ENCODE results near the gene NPIPB2. TPM values are rescaled to one million over a fixed set of nuclear protein-coding genes. Genes with fewer than 3 reads are reported as not detected.
A peak's percentile ranks its signal among the peaks of the same experiment; 100 is the strongest.

Gene NPIPB2
- total and polyA plus RNA-seq, 10 of the 15 experiments (the other 5 are each of a cell fraction or from before 2014, with no cell fraction given): 1.9 to 29.3 (median 10.8) TPM

GRCh38 chr16:11890231-11890965 is 51.4 kb downstream of the NPIPB2 start:
- Histone ChIP-seq H3K4me2 (ENCODE audit: control insufficient read depth, insufficient read depth) (no peak overlapping the region), H3K36me3 (ENCODE audit: control insufficient read depth in 2 of 2, insufficient read depth in 2 of 2, low read length in 1 of 2) (peaks cover 5 to 24% of the 10 kb centered on the region in 2 experiments; a peak in 3 of 4 replicates), H2AFZ (ENCODE audit: control insufficient read depth, low read depth, low read length) (no peak overlapping the region), H3K27ac (ENCODE audit: control insufficient read depth, insufficient read depth) (no peak overlapping the region), H3K9ac (ENCODE audit: control insufficient read depth, insufficient read depth, low read length) (no peak overlapping the region), H3K27me3 (replicated peaks in 1 of 2; ENCODE audit: control insufficient read depth in 2 of 2, insufficient read depth in 2 of 2, low read length in 1 of 2) (no peaks in the 10 kb centered on the region), H3K9me3 (replicated peaks; ENCODE audit: control insufficient read depth, insufficient read depth, low read length) (no peaks in the 10 kb centered on the region), H3K4me3 (no peak overlapping the region), H4K20me1 (ENCODE audit: control insufficient read depth, insufficient read depth) (no peaks in the 10 kb centered on the region), H3K79me2 (ENCODE audit: control insufficient read depth, insufficient read depth, low read length) (no peaks in the 10 kb centered on the region), H3K4me1 (ENCODE audit: control insufficient read depth, insufficient read depth, low read length) (no peaks in the 10 kb centered on the region)
- no peak for DNase-seq (ENCODE audit: low read depth, low spot score)
- BruUV-seq (replicated peaks): TSS peak; percentile 62
- ChIA-PET CTCF (no interaction called here), POLR2A (no interaction called here), RAD21 (ENCODE audit: unreplicated experiment) (no interaction called here), SMC1A (ENCODE audit: uncharacterized antibody, unreplicated experiment) (no interaction called here)
- WGBS (ENCODE audit: insufficient coverage, insufficient replicate concordance, low lambda C conversion rate, missing lambda C conversion rate): 86% methylated on average over 5 of the region's 5 CpGs
- in situ Hi-C loops (cut with MboI): no loop called here
- no peak for FAIRE-seq
- intact Hi-C loops (cut with micrococcal nuclease; ENCODE audit: unreplicated experiment): no loop called here
- TF ChIP-seq HDAC2 (IDR thresholded peaks at IDR 0.05): no peak
- no peak for TF ChIP-seq MTA3 (IDR thresholded peaks at IDR 0.05; ENCODE audit: borderline replicate concordance, low read length)
- no peak for TF ChIP-seq NBN (IDR thresholded peaks at IDR 0.05)
- ATAC-seq: no peak

GRCh38 chr16:11886881-11887280 is 55.0 kb downstream of the NPIPB2 start:
- Histone ChIP-seq H3K4me2 (ENCODE audit: control insufficient read depth, insufficient read depth) (no peak overlapping the region), H3K27ac (ENCODE audit: control insufficient read depth, insufficient read depth) (no peak overlapping the region), H4K20me1 (ENCODE audit: control insufficient read depth, insufficient read depth) (no peaks in the 10 kb centered on the region), H3K9me3 (replicated peaks; ENCODE audit: control insufficient read depth, insufficient read depth, low read length) (no peaks in the 10 kb centered on the region), H3K79me2 (ENCODE audit: control insufficient read depth, insufficient read depth, low read length) (no peaks in the 10 kb centered on the region), H3K36me3 (ENCODE audit: control insufficient read depth in 2 of 2, insufficient read depth in 2 of 2, low read length in 1 of 2) (peaks cover 5 to 20% of the 10 kb centered on the region in 2 experiments), H3K4me3 (no peak overlapping the region), H3K9ac (ENCODE audit: control insufficient read depth, insufficient read depth, low read length) (no peak overlapping the region), H3K27me3 (replicated peaks in 1 of 2; ENCODE audit: control insufficient read depth in 2 of 2, insufficient read depth in 2 of 2, low read length in 1 of 2) (no peaks in the 10 kb centered on the region), H2AFZ (ENCODE audit: control insufficient read depth, low read depth, low read length) (no peak overlapping the region), H3K4me1 (ENCODE audit: control insufficient read depth, insufficient read depth, low read length) (no peaks in the 10 kb centered on the region)
- DNase-seq (ENCODE audit: low read depth, low spot score): no peak
- ChIA-PET CTCF (no interaction called here), RAD21 (ENCODE audit: unreplicated experiment) (no interaction called here), SMC1A (ENCODE audit: uncharacterized antibody, unreplicated experiment) (interaction anchor here (1.1 kb wide), 1 partner anchor 181 kb away, joined by 3 read pairs; no protein-coding TSS in a partner anchor), POLR2A (interaction anchor here (0.9 kb wide), 1 partner anchor 43 kb away, joined by 4 read pairs; no protein-coding TSS in a partner anchor)
- no peak for TF ChIP-seq NFYB (IDR thresholded peaks at IDR 0.05; ENCODE audit: insufficient read depth, low read depth, low read length)
- no peak for TF ChIP-seq IRF5 (IDR thresholded peaks at IDR 0.05; ENCODE audit: borderline replicate concordance)
- TF ChIP-seq NFXL1 (IDR thresholded peaks at IDR 0.05; ENCODE audit: borderline replicate concordance): no peak
- TF ChIP-seq SUPT20H (IDR thresholded peaks at IDR 0.05; ENCODE audit: borderline replicate concordance, control insufficient read depth, low read depth, low read length): no peak
- TF ChIP-seq NR2C1 (IDR thresholded peaks at IDR 0.05): no peak
- no peak for TF ChIP-seq CEBPZ (IDR thresholded peaks at IDR 0.05; ENCODE audit: low read depth, low read length)
- no peak for TF ChIP-seq ATF7 (IDR thresholded peaks at IDR 0.05; ENCODE audit: low read depth)
- TF ChIP-seq KDM1A (IDR thresholded peaks at IDR 0.05; ENCODE audit: borderline replicate concordance): no peak
- TF ChIP-seq SREBF2 (IDR thresholded peaks at IDR 0.05; ENCODE audit: low read length): no peak
- no peak for TF ChIP-seq BHLHE40 (IDR thresholded peaks at IDR 0.05; ENCODE audit: borderline replicate concordance in 1 of 2, low read depth in 2 of 2, low read length in 1 of 2)
- intact Hi-C loops (cut with micrococcal nuclease; ENCODE audit: unreplicated experiment) (no loop called here), in situ Hi-C loops (cut with MboI) (no loop called here)
- no peak for ATAC-seq
- no peak for FAIRE-seq
- WGBS (ENCODE audit: insufficient coverage, insufficient replicate concordance, low lambda C conversion rate, missing lambda C conversion rate): 98% methylated on average over 6 of the region's 6 CpGs
- BruUV-seq (replicated peaks): no TSS peak

All from GM12878 (cell line).